Measurements from ENCODE around the gene ASIC4. TPM values are rescaled to one million over a fixed set of nuclear protein-coding genes. Genes with fewer than 3 reads are reported as not detected.

The ASIC4 gene
- polyA plus RNA-seq, 2 of the 4 experiments (the other 2 are of a cell fraction) = 0.04 TPM; not detected in 1

DNA sequence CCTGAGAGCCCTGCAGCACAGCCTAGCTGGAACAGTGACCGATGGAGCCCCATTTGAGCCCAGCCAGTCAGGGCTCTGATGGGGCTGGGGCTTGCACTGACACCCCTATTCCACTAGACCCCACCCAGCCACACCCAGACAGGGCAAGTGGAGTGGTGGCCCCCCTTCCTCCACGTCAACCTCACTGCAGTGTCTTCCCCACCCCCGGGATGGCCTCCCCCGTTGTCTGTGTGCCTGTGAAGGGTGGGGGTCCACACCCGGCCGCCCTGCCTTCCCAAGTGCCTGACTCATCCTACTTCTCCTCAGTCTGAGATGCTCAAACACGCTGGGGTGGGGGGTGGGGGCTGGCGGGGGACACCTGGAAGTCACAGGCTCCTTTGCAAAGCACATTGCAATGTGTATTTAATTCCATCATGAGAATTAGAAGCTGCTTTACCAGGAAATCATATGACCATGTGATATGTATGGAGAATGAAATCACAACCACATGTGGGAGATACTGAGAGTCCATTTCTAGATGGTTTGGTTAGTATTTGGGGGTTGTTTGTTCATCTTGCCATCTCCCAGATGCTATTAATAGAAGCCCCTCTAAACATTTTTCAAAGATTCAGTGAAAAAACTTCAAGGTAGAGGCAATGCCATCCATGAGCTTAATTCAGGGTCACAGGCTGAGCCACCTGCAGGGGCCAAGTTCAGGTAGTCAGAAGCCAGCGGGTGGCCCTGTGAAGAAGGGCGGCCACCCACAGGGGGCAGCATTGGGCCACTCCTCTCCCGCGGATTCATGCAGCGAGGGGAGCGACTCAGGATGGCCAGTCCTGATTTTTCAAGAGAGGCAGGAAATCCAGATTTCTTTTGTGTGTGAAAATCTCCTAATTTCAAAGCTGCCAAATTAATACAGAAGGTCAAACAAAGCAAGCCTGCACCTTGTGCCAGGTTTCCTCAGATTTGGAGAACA, 38.3 kb upstream of the ASIC4 start:
- H3K4me2 ChIP-seq = peak overlapping the region; percentile 50
- POLR2A ChIA-PET = no interaction called here
- WGBS (ENCODE audit: missing lambda C conversion rate) = 20% methylated on average over 9 of the region's 14 CpGs
- CTCF ChIA-PET = interaction anchor here (0.5 to 89.4 kb wide), 15 partner anchors 6 to 418 kb away, joined by 3 to 3291 read pairs (median 4); partner anchors contain the start of genes ASIC4, CHPF, GMPPA and SPEG
- H3K4me1 ChIP-seq = peaks cover 5% of the 10 kb centered on the region; the same call in 2 of the 3 replicates
- ATAC-seq = peak; percentile 81 to 93
- FAIRE-seq = no peak
- TF ChIP-seq, protein P1, sequence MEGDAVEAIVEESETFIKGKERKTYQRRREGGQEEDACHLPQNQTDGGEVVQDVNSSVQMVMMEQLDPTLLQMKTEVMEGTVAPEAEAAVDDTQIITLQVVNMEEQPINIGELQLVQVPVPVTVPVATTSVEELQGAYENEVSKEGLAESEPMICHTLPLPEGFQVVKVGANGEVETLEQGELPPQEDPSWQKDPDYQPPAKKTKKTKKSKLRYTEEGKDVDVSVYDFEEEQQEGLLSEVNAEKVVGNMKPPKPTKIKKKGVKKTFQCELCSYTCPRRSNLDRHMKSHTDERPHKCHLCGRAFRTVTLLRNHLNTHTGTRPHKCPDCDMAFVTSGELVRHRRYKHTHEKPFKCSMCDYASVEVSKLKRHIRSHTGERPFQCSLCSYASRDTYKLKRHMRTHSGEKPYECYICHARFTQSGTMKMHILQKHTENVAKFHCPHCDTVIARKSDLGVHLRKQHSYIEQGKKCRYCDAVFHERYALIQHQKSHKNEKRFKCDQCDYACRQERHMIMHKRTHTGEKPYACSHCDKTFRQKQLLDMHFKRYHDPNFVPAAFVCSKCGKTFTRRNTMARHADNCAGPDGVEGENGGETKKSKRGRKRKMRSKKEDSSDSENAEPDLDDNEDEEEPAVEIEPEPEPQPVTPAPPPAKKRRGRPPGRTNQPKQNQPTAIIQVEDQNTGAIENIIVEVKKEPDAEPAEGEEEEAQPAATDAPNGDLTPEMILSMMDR (IDR thresholded peaks at IDR 0.05) = peak; percentile 84
- TF ChIP-seq SMC3 (IDR thresholded peaks at IDR 0.05) = peak; percentile 77
- TF ChIP-seq RAD21 (conservative IDR thresholded peaks at IDR 0.05 in 1 of 2, IDR thresholded peaks at IDR 0.05 in 1 of 2) = peak; percentile 79 to 84
- no peak for TF ChIP-seq JUNB (IDR thresholded peaks at IDR 0.05)
- H3K9me3 ChIP-seq = no peaks in the 10 kb centered on the region
- H3K27ac ChIP-seq = peak overlapping the region in 1 of 2 experiments; percentile 59; a peak in 3 of 6 replicates
- H3K4me3 ChIP-seq = peak overlapping the region; percentile 3; the same call in 2 of the 3 replicates
- peak; percentile 63 to 74 for DNase-seq (ENCODE audit: low read depth in 1 of 2, low spot score in 1 of 2)

DNA sequence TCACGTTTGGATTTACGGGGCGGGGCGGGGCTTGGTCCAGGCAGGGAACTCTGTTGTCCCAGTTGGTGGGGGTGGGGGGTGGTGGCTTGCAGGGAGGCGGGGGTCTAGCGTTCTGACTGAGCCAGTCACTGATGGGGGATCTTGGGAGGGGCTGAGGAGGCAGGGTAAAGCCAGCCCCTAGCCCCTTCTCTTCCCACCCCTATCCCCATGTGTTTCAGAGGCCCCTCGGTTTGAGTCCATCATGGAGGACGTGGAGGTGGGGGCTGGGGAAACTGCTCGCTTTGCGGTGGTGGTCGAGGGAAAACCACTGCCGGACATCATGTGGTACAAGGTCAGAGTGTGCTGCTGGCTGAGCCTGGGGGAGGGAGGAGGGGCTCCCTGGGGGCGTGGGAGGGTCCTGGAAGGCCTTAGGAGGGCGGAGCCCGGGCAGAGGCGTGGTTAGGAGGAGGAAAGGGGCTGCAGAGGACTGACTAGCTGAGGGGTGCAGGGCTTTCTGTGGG, 37.6 kb upstream of the ASIC4 start:
- peak overlapping the region in 1 of 2 experiments; percentile 59; a peak in 4 of 6 replicates for H3K27ac ChIP-seq

DNA sequence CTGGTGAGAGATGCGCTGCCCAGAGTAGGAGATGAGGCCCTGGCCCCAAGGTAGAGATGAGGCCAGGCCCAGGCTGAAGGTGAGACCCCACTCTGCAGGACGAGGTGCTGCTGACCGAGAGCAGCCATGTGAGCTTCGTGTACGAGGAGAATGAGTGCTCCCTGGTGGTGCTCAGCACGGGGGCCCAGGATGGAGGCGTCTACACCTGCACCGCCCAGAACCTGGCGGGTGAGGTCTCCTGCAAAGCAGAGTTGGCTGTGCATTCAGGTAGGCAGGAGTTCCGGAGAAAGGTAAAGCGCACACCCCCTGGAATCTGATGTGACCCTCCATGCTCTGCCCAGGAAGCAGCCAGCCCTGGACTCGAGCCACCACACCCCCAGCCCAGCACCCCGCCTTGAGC, 37.1 kb upstream of the ASIC4 start:
- POLR2A ChIA-PET = no interaction called here
- Histone ChIP-seq H3K9me3 (no peaks in the 10 kb centered on the region), H3K4me1 (peaks cover 5% of the 10 kb centered on the region; the same call in 2 of the 3 replicates), H3K4me2 (no peak overlapping the region; the same call in 2 of the 3 replicates), H3K27ac (no peak overlapping the region), H3K4me3 (no peak overlapping the region)
- WGBS (ENCODE audit: missing lambda C conversion rate) = 83% methylated on average over 13 of the region's 13 CpGs
- no peak for DNase-seq (ENCODE audit: low read depth in 1 of 2, low spot score in 1 of 2)
- no peak for FAIRE-seq
- no peak for ATAC-seq
- CTCF ChIA-PET = interaction anchor here (1.0 to 89.4 kb wide), 5 partner anchors 7 to 79 kb away, joined by 3 to 3291 read pairs (median 14); partner anchors contain the start of genes ASIC4, CHPF, GMPPA and SPEG
- TF ChIP-seq MAX (IDR thresholded peaks at IDR 0.05) (no peak), SREBF2 (IDR thresholded peaks at IDR 0.05) (no peak), MAZ (IDR thresholded peaks at IDR 0.05; ENCODE audit: borderline replicate concordance, low read depth, low read length) (no peak), FOXS1 (CRISPR knock-in tag; IDR thresholded peaks at IDR 0.05) (no peak), USF2 (IDR thresholded peaks at IDR 0.05) (no peak), NR3C1 (IDR thresholded peaks at IDR 0.05) (no peak), KDM1A (IDR thresholded peaks at IDR 0.05; ENCODE audit: low read depth) (no peak), MYC (IDR thresholded peaks at IDR 0.05; ENCODE audit: borderline replicate concordance, low read length) (no peak), HOXA7 (CRISPR knock-in tag; IDR thresholded peaks at IDR 0.05) (no peak), ELK1 (IDR thresholded peaks at IDR 0.05; ENCODE audit: low read depth, low read length) (no peak), JUN (IDR thresholded peaks at IDR 0.05) (no peak), RNF2 (IDR thresholded peaks at IDR 0.05; ENCODE audit: borderline replicate concordance, low read depth) (no peak), POLR2A (IDR thresholded peaks at IDR 0.05; ENCODE audit: low read length) (no peak)

More for the DNA sequence above, 37.6 kb upstream of the ASIC4 start:
- ChIA-PET POLR2A (no interaction called here), CTCF (interaction anchor here (0.7 to 89.4 kb wide), 9 partner anchors 7 to 88 kb away, joined by 3 to 3291 read pairs (median 5); partner anchors contain the start of genes ASIC4, CHPF, GMPPA and SPEG)
- ATAC-seq (peak; percentile 21 to 53; a peak in 4 of 6 replicates), DNase-seq (ENCODE audit: low read depth in 1 of 2, low spot score in 1 of 2) (no peak), FAIRE-seq (no peak)
- Histone ChIP-seq H3K4me1 (peaks cover 5% of the 10 kb centered on the region; the same call in 2 of the 3 replicates), H3K9me3 (no peaks in the 10 kb centered on the region), H3K4me3 (peak overlapping the region; percentile 3; the same call in 2 of the 3 replicates), H3K4me2 (peak overlapping the region; percentile 50)
- 33% methylated on average over 5 of the region's 16 CpGs for WGBS (ENCODE audit: missing lambda C conversion rate)
- TF ChIP-seq RFX5 (IDR thresholded peaks at IDR 0.05) = no peak
- TF ChIP-seq SMC3 (IDR thresholded peaks at IDR 0.05) = no peak
- TF ChIP-seq ZNF302 (CRISPR knock-in tag; IDR thresholded peaks at IDR 0.05) = no peak
- no peak for TF ChIP-seq EHMT2 (IDR thresholded peaks at IDR 0.05; ENCODE audit: low read depth)
- no peak for TF ChIP-seq PHF8 (IDR thresholded peaks at IDR 0.05; ENCODE audit: borderline replicate concordance, low read depth)
- no peak; a peak in 1 of 5 replicates for TF ChIP-seq RAD21 (conservative IDR thresholded peaks at IDR 0.05 in 1 of 2, IDR thresholded peaks at IDR 0.05 in 1 of 2)
- TF ChIP-seq CBX2 (IDR thresholded peaks at IDR 0.05; ENCODE audit: borderline replicate concordance, low read depth) = no peak
- no peak for TF ChIP-seq FOSB (CRISPR knock-in tag; IDR thresholded peaks at IDR 0.05)
- TF ChIP-seq PBX3 (IDR thresholded peaks at IDR 0.05) = no peak
- TF ChIP-seq EP300 (IDR thresholded peaks at IDR 0.05) = no peak
- TF ChIP-seq CHD2 (IDR thresholded peaks at IDR 0.05; ENCODE audit: low read length, partially characterized antibody) = no peak
- TF ChIP-seq CHD4 (IDR thresholded peaks at IDR 0.05; ENCODE audit: borderline replicate concordance) = no peak
- no peak for TF ChIP-seq TFCP2L1 (CRISPR knock-in tag; IDR thresholded peaks at IDR 0.05)
- TF ChIP-seq RCOR1 (IDR thresholded peaks at IDR 0.05; ENCODE audit: low read depth, low read length) = no peak
- TF ChIP-seq POLR2AphosphoS2 (conservative IDR thresholded peaks at IDR 0.05; ENCODE audit: low read length) = no peak
- TF ChIP-seq JUN (IDR thresholded peaks at IDR 0.05) = no peak
- no peak for TF ChIP-seq HES2 (IDR thresholded peaks at IDR 0.05)
- TF ChIP-seq MAFK (IDR thresholded peaks at IDR 0.05; ENCODE audit: partially characterized antibody) = no peak
- no peak for TF ChIP-seq EHF (CRISPR knock-in tag; IDR thresholded peaks at IDR 0.05)
